HG03159 (cell line): ENCODE measurements around the gene SLC35D2.
A peak's percentile ranks its signal among the peaks of the same experiment; 100 is the strongest.
"Not testable (repeated sequence)": the region's sequence is repeated elsewhere in the genome, so short reads cannot be mapped to it uniquely, and the experiment has no call there.

Experiments
- ATAC-seq: cut with Tn5 transposase; IDR thresholded peaks from one replicate; pipeline ENCODE4 v1.9.1; 2021; ENCODE audit warnings: mild to moderate bottlenecking, moderate library complexity; ENCODE audit not compliant: unreplicated experiment

SLC35D2 gene

GRCh38 chr9:96400132-96400910, 16.8 kb upstream of the SLC35D2 start:
- ATAC-seq = no peak

DNA sequence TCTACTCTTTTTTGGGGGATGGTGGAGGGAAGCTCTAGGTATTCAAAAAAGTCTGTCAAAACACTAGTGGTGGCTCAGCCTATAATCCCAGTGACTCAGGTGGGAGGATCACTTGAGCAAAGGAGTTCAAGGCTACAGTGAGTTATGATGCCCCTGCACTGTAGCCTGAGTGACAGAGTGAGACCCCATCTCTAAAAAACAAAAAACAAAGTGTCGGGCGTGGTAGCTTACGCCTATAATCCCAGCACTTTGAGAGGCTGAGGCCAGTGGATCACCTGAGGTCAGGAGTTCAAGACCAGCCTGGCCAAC, 15.8 kb upstream of the SLC35D2 start:
- peak; percentile 24 for ATAC-seq

- ATAC-seq = peak; percentile 71
Observed at GRCh38 chr9:96398582-96399324, 15.2 kb upstream of the SLC35D2 start.

GRCh38 chr9:96395964-96396363, 12.5 kb upstream of the SLC35D2 start:
- ATAC-seq = no peak

- no peak for ATAC-seq
Observed at GRCh38 chr9:96394832-96395496, 11.5 kb upstream of the SLC35D2 start.

DNA sequence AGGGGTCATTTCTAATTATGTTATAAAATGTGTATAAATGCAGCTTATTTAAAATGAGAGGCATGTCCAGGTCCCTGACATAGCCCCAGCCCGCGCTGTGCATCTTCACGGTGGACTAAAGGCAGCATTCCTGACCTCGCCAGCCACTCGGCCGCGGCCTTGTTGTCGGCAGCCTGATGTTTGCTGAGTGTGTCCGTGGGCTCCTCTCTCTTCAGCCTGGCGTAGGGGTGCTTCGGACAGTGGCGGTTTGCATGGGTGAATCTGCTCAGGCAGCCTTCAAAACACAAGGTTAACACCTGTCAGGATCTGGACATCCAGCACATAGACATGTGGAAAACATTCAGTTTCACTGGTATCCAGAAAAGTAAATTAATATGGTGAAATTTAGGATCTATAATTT, 8.8 kb upstream of the SLC35D2 start:
- no peak for ATAC-seq

GRCh38 chr9:96391021-96391765, 7.7 kb upstream of the SLC35D2 start:
- ATAC-seq = no peak

GRCh38 chr9:96388144-96388543, 4.6 kb upstream of the SLC35D2 start:
- no peak for ATAC-seq

- ATAC-seq = no peak
Observed at GRCh38 chr9:96386157-96386556, 2.6 kb upstream of the SLC35D2 start.

- ATAC-seq = no peak
Observed at GRCh38 chr9:96382839-96383164, 709 bp downstream of the SLC35D2 start.

DNA sequence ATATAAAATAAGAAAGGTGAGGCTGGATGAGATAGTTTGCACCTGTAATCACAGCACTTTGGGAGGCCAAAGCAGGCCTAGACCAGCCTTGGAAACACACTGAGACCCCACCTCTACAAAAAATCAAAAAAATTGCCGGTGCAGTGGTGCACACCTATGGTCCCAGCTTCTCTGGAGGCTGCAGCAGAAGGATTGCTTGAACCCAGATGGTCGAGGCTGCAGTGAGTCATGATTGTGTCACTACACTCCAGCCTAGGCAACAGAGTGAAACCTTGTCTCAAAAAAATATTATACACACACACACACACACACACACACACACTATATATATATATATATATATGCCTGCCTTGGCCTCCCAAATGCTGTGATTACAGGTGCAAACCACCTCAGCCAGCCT, 1.3 kb downstream of the SLC35D2 start:
- ATAC-seq = no peak

GRCh38 chr9:96381696-96382095, 1.8 kb downstream of the SLC35D2 start:
- ATAC-seq = no peak

- no peak for ATAC-seq
Observed at GRCh38 chr9:96381125-96381524, 2.4 kb downstream of the SLC35D2 start.

DNA sequence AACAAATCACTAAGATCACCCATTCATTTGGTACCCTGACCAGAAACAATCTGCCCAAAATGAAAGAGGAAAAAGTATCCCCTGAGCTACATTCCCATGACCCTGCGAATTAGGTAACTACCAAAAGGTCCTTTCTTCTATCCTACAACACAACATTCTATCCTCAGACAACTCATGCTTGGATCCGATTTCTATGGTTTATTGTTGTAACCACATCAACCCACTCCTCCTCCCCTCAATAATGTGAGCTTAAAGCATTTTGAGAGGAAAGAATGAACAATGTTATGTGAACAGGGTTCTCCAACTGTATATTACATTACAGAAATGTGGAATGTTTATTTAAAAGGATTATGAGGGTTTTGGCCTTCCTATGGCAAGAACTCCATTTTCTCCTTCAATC, 4.0 kb downstream of the SLC35D2 start:
- ATAC-seq = no peak

DNA sequence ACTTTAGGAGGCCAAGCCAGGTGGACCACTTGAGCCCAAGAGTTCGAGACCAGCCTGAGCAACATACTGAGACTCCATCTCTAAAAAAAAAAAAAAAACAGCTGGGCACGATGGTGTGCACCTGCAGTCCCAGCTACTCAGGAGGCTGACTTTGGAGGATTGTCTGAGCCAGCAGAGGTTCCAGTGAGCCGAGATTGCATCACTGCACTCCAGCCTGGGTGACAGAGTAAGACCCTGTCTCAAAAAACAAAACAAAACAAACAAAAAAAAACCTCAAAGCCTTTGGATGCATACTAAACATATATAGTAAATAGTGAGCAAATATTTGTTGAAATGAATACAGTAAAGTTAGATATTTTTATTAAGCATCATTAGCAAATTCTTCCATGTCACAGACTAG, 5.3 kb downstream of the SLC35D2 start:
- ATAC-seq = no peak

DNA sequence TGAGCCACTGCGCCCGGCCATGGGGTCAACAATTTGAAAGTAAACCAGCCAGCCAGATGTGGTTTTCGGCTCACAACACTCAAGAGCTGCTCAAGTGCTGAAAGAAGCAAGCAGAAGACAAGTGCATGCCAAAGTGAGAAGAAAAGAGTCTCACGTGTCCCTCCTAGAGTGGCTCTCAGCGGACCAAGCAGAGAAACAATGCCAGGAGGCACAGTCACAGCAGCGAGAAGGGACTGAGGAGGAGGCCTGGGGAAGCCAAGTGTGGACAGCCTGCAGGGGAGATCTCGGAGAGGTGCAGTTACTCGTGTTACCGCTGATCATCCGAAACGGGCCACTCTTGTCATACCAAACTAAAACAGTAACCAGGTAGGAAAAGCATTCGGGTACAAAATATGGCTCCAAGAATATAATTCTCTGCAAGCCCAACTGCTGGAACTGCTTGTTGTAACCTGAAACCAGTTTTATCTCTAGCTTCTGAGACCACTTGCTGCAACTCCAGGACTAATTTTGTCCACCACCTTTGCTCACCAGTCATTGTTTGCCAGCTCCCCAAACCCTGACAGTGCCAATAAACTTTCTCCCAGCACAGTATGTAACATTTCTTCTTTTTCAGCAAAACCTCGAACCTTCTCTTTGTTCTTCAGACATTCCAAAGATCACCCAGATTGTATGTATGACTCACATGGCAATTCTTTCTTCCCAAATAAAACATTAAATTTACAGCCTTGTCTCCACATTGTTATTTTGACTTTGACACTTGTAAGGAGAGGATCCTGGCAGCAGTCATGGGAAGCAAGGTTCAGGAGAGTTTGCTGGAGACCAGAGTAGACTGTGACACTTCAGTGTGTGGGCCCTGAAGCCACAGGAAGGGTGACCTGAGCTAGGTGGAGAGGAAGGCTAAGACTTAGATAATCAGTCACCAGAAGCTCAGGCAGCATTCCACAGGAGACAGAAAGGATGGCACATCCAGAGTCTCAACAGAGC, 6.3 kb downstream of the SLC35D2 start:
- no peak for ATAC-seq

- ATAC-seq = not testable (repeated sequence)
Observed at GRCh38 chr9:96375507-96375906, 8.0 kb downstream of the SLC35D2 start.

DNA sequence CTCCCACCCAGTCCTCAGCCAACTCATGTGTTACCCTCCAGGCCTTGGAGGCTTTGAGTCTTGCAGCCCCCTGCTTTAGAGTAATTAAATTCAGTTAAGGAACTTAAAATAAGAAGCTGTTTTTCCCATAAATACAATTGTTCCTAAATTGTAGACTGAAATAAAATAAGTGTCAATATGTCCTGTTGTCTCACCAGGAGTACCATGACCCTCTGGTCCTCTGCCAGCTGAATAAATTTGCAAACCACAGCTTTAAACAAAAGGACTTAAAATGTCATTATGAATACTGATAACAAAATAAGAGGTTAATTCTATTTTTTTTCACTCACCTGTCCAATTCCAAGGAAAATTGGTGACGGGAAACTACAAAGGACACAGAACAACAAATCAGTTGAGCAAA, 15.6 kb downstream of the SLC35D2 start:
- no peak for ATAC-seq

- no peak for ATAC-seq
Observed at GRCh38 chr9:96363175-96363967, 20.1 kb downstream of the SLC35D2 start.
